Measurements from ENCODE around the gene ZNF211. TPM values are rescaled to one million over a fixed set of nuclear protein-coding genes. Genes with fewer than 3 reads are reported as not detected.

Gene ZNF211
- total and polyA plus RNA-seq, 9 of the 15 experiments (the other 6 are each of a cell fraction or from before 2014, with no cell fraction given): 1.3 to 11.6 (median 4.5) TPM

DNA sequence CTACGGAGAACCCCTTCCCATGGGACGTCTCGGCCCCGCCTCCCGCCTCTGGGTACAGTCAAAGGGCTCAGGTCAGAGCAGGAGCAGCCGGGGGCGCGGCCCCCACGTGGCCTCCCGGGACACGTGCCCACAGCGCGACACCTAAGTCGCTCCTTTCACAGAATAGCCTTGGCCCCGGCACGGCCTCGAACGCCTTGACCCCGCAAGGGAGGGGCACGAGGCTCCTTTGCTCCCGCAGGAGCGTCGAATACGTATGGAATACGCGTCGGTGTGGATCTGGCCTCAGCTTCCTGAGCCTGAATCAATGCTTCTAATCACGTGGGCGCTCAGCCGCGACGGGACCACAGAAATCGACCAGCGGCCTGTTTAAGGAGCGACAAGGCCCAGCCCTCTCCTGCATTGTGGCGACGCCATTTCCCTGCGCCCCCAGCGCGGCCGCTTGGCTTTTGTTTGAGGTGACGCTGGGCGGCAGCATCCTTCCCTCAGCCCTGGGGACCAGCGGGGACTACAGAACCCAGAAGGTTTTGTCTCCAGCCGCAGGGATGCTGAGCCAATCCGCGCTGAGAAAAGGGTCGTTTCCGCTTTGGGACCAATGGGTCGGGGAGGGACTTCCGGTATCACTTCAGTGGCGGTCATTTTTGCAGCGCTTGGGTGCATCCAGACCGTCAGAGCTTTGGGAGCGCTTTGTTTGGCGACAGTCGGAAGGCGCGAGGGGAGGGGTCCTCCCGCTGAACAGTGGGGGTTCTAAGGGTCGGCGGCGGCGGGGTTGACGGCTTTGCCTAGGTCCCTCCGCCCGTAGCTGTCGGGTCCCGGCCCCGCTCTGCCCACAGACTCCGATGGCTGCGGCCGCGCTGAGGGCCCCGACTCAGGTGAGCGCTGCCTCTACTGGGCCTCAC lies 49.2 kb upstream of the ZNF211 start, which contains the start of gene ZIK1:
Gene ZIK1, plus strand, starts transcription at position 625 of the 896 bp plus-strand sequence. Its CDS starts 212 bp downstream, at position 837.
- no peaks in the 10 kb centered on the region for H3K27me3 ChIP-seq (ENCODE audit: control insufficient read depth in 2 of 2, insufficient read depth in 2 of 2, low read length in 2 of 2)
- FAIRE-seq (no peak), DNase-seq (ENCODE audit: extremely low read depth in 1 of 4, low spot score in 3 of 4) (peak in 2 of 4 experiments; percentile 34 to 63), ATAC-seq (peak; percentile 28; the same call in 1 of the 3 replicates)
- intact Hi-C loops (cut with micrococcal nuclease): no loop called here
- H3K27ac ChIP-seq (ENCODE audit: extremely low read depth, low read depth, low read length): no peak within 1 kb of the TSS
- peak within 1 kb of the TSS; percentile 29 for H3K4me3 ChIP-seq
- H3K36me3 ChIP-seq (ENCODE audit: control insufficient read depth, insufficient read depth, low read length): no peaks in the 10 kb centered on the region
- no peak within 1 kb of the TSS for H3K9ac ChIP-seq (ENCODE audit: insufficient read depth in 1 of 2, low read depth in 2 of 2, low read length in 2 of 2)
- in situ Hi-C loops (cut with MboI): no loop called here
- peak within 1 kb of the TSS; percentile 41 for H3K4me2 ChIP-seq (ENCODE audit: insufficient read depth, low read length)
- H3K9me3 ChIP-seq (replicated peaks; ENCODE audit: control insufficient read depth, insufficient read depth, low read depth, low read length): peaks cover 3% of the 10 kb centered on the region; the same call in 1 of the 2 replicates
- H3K4me1 ChIP-seq (replicated peaks in 1 of 2; ENCODE audit: control insufficient read depth in 2 of 2, insufficient read depth in 2 of 2, low read length in 2 of 2): peaks cover 0 to 10% of the 10 kb centered on the region in 2 experiments; a peak in 1 of 5 replicates
- no TSS peak for BruUV-seq (replicated peaks)
- no peaks in the 10 kb centered on the region for H3K9me1 ChIP-seq (ENCODE audit: control insufficient read depth, insufficient read depth, low read length)
- no peaks in the 10 kb centered on the region for H4K20me1 ChIP-seq (replicated peaks; ENCODE audit: control insufficient read depth, insufficient read depth, low read length)
- WGBS (ENCODE audit: insufficient coverage, low coverage, missing lambda C conversion rate): 23% methylated on average over 64 of the region's 76 CpGs
- ChIA-PET CTCF (ENCODE audit: low intra/inter-chr PET ratio) (no interaction called here), POLR2A (no interaction called here)
- peak within 1 kb of the TSS; percentile 55 for H2AFZ ChIP-seq (ENCODE audit: low read depth, low read length)
- no peaks in the 10 kb centered on the region for H3K79me2 ChIP-seq (ENCODE audit: control insufficient read depth, insufficient read depth, low read length)
- peak; percentile 39; the same call in 1 of the 2 replicates for TF ChIP-seq MGA (IDR thresholded peaks at IDR 0.05)
- no peak for TF ChIP-seq ATF7 (IDR thresholded peaks at IDR 0.05)
- no peak for TF ChIP-seq ZFP1 (CRISPR knock-in tag; IDR thresholded peaks at IDR 0.05)
- no peak for TF ChIP-seq NBN (IDR thresholded peaks at IDR 0.05; ENCODE audit: low read depth)
- peak; percentile 64 for TF ChIP-seq GABPA (tag; conservative IDR thresholded peaks at IDR 0.05; ENCODE audit: low read depth)
- TF ChIP-seq ZNF717 (CRISPR knock-in tag; IDR thresholded peaks at IDR 0.05): no peak
- TF ChIP-seq ZZZ3 (IDR thresholded peaks at IDR 0.05): no peak

Measured in K562 (cell line).